ENCODE data around the gene ZNF536. TPM values are rescaled to one million over a fixed set of nuclear protein-coding genes. Genes with fewer than 3 reads are reported as not detected.

Gene ZNF536
- total RNA-seq, 1 experiment from 2014 or later, result not detected

DNA sequence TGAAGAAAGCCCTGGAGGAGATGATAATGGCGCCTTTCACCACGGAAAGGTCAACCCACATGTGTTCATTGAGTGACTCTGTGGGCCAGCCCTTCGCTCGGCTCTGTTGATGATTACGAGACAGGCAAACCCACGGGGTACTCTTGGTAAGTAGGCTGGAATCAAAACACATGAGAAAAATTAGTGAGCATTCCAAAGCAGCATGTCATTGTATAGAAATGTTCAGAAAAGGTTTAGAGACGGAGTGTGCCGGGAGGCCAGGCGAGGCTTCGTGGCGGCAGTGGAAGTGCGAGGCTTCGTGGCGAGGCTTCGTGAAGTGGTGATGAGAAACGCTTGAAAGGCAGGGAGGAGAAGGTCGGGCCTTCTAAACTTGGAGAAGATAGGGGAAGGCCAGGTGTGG, 144.3 kb downstream of the ZNF536 start:
- Histone ChIP-seq H3K18ac (ENCODE audit: insufficient read length, low read depth, low read length) (no peak overlapping the region), H3K4ac (ENCODE audit: low read depth, low read length) (no peak overlapping the region), H2AFZ (ENCODE audit: low read length) (no peak overlapping the region), H3K14ac (ENCODE audit: insufficient read depth, low read length) (no peak overlapping the region), H4K5ac (ENCODE audit: insufficient read length, low read depth, low read length) (no peak overlapping the region), H3K23me2 (ENCODE audit: insufficient read length, low read depth, low read length, poor library complexity, severe bottlenecking) (no peaks in the 10 kb centered on the region), H2BK120ac (ENCODE audit: low read depth, low read length, poor library complexity, severe bottlenecking) (no peak overlapping the region), H2AK5ac (ENCODE audit: insufficient read length, low read length) (no peak overlapping the region), H3K79me2 (ENCODE audit: insufficient read depth, low read length) (no peaks in the 10 kb centered on the region), H3K27ac (ENCODE audit: insufficient read length, low read depth, low read length) (no peak overlapping the region), H4K20me1 (ENCODE audit: control insufficient read depth, insufficient read depth, insufficient read length) (no peaks in the 10 kb centered on the region), H4K8ac (replicated peaks; ENCODE audit: insufficient read length, low read depth, low read length) (no peak overlapping the region), H3K4me1 (ENCODE audit: insufficient read depth, low read length) (no peaks in the 10 kb centered on the region), H3K56ac (ENCODE audit: insufficient read length, low read depth, low read length) (no peak overlapping the region), H3K9me3 (ENCODE audit: control insufficient read depth, low read depth, low read length) (no peaks in the 10 kb centered on the region), H3K4me2 (ENCODE audit: insufficient read depth, insufficient read length, low read length) (no peak overlapping the region), H3T11ph (ENCODE audit: low read length) (no peak overlapping the region), H2BK12ac (ENCODE audit: insufficient read length, low read depth, low read length) (no peak overlapping the region), H3K79me1 (ENCODE audit: insufficient read depth, low read depth, low read length, poor library complexity, severe bottlenecking) (no peaks in the 10 kb centered on the region), H2BK15ac (ENCODE audit: low read depth, low read length) (no peak overlapping the region), H3K23ac (ENCODE audit: insufficient read length, low read depth, low read length) (no peak overlapping the region), H3K9ac (ENCODE audit: extremely low read depth, insufficient read length, low read length) (no peak overlapping the region), H4K91ac (ENCODE audit: insufficient read length, low read depth, low read length) (no peak overlapping the region), H2BK20ac (ENCODE audit: low read depth, low read length, poor library complexity, severe bottlenecking) (no peak overlapping the region), H3K27me3 (ENCODE audit: insufficient read depth, low read length) (no peaks in the 10 kb centered on the region), H2BK5ac (ENCODE audit: insufficient read length, low read length) (no peak overlapping the region)
- Mint-ChIP-seq H3K27me3 (ENCODE audit: low read depth) (no peaks in the 10 kb centered on the region; the same call in 1 of the 2 replicates), H3K9me3 (no peaks in the 10 kb centered on the region; a peak in 1 of 5 replicates), H3K27ac (no peak overlapping the region), H3K4me3 (no peak overlapping the region), H3K4me1 (peaks cover 6 to 12% of the 10 kb centered on the region in 2 experiments), H3K36me3 (ENCODE audit: insufficient read depth in 1 of 3, low read depth in 3 of 3) (no peaks in the 10 kb centered on the region)
- no peak for TF ChIP-seq CTCF (conservative IDR thresholded peaks at IDR 0.05)
- WGBS (ENCODE audit: extremely low coverage, insufficient read length, low lambda C conversion rate), result no CpG with 5 or more reads among the region's 17 CpGs
- no peak for DNase-seq

All from H9 (cell line).